Keratinocyte (primary cell): ENCODE data around the gene GRIK2.

ENCODE experiments used
- CTCF ChIP-seq, 3 experiments: IDR thresholded peaks in 1 of 3; conservative IDR thresholded peaks in 1 of 3; optimal IDR thresholded peaks in 1 of 3; 2 replicates in 2 of 3; 3 replicates in 1 of 3; pipeline versions ENCODE3 to v1.5.1; 2011; ENCODE audit warnings: low read length in 3 of 3, mild to moderate bottlenecking in 3 of 3, moderate library complexity in 2 of 3, control low read depth in 1 of 3, inconsistent platforms in 1 of 3; ENCODE audit not compliant: insufficient read depth in 2 of 3; ENCODE audit errors: extremely low read depth in 1 of 3
- EZH2 ChIP-seq: IDR thresholded peaks from one replicate; pipeline ENCODE4 v1.6.1; 2012; ENCODE audit warnings: inconsistent platforms, mild to moderate bottlenecking, low read length, moderate library complexity

DNA sequence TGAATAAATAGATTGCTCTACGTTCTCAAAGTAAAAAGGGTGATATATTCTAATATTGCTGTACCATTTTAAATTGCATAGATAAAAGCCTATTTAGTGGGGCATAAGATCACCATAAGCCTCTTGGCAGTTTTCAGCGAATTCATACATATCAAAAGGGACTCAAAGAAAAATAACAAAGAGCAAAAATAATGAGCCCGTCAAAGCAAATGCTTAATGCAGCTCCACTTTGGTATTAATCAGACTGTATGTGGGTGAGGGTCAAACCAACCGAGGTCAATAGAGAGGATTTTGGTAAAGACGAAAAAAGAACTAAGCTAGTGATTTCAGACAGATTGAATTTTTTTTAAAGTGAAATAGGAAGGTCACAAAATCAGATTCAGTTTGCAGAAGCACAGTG lies 598.8 kb downstream of the GRIK2 start:
- no peak for TF ChIP-seq CTCF (optimal IDR thresholded peaks at IDR 0.05 in 1 of 3, IDR thresholded peaks at IDR 0.05 in 1 of 3, conservative IDR thresholded peaks at IDR 0.05 in 1 of 3; ENCODE audit: extremely low read depth in 1 of 3, insufficient read depth in 2 of 3, low read length in 3 of 3)
- no peak for TF ChIP-seq EZH2
